ENCODE data around the gene JAKMIP3. TPM values are rescaled to one million over a fixed set of nuclear protein-coding genes. Genes with fewer than 3 reads are reported as not detected.

The JAKMIP3 gene
- total RNA-seq, 1 experiment from 2014 or later, result 2.8 TPM

DNA sequence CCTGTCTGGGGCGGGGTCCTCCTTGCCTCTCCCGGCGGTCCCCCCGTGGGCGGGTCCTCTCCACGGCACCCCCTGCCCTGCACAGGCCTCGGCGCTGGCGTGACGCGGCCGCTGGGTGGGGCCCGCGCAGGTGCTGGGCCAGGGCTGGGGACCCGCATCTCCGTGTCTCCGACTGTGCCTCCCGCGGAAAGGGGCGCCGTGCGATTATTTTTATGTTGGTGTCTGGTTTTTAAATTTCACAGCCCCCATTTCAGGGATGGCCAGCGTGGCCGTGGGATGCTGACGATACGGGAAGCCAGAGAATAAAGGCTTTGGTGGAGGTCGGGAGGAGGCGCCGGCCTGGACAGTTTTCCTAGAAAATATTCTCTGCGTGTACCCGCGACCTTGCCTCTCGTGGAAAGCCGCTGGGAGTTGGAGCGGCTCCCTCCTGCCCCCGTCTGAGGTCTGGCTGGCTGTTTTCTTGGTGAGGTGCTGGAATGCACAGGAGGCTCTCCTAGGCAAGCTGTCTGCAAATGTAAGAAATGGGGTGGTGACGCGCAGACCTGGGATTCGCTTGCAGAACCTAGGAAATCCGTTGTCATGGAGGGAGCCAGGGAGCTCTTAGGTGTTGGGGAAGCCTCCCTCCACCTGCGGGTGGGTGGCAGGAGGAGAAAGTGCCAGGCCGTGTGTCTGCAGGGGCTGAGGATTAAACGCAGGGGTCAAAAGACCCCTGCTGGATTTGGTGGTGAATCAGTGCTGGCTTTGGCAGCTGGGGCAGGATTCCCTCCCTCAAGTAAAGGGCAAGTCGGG, 28.7 kb upstream of the JAKMIP3 start:
- no TSS peak for BruUV-seq (replicated peaks)
- no peaks in the 10 kb centered on the region for H3K4me1 ChIP-seq (ENCODE audit: insufficient read depth, low read length, poor library complexity, severe bottlenecking)
- peaks cover 73% of the 10 kb centered on the region for H3K27me3 ChIP-seq (replicated peaks; ENCODE audit: insufficient read depth, low read depth, low read length, poor library complexity)
- no peak for DNase-seq (ENCODE audit: low spot score)
- POLR2A ChIA-PET (ENCODE audit: low non-redundant PET), result no interaction called here
- peak overlapping the region; percentile 31 for H3K4me3 ChIP-seq (ENCODE audit: low read depth, low read length, poor library complexity, severe bottlenecking)
- no peaks in the 10 kb centered on the region for H3K9me3 ChIP-seq (ENCODE audit: low read depth, low read length, poor library complexity, severe bottlenecking)
- intact Hi-C loops (cut with micrococcal nuclease; ENCODE audit: unreplicated experiment), result no loop called here
- no peak overlapping the region for H3K27ac ChIP-seq (ENCODE audit: low read depth, low read length, poor library complexity, severe bottlenecking)
- H3K36me3 ChIP-seq (ENCODE audit: insufficient read depth, low read length, poor library complexity, severe bottlenecking), result no peaks in the 10 kb centered on the region
- TF ChIP-seq EZH2 (IDR thresholded peaks at IDR 0.05; ENCODE audit: borderline replicate concordance, low read depth, low read length, poor library complexity, severe bottlenecking), result peak; percentile 78
- TF ChIP-seq, protein P1, sequence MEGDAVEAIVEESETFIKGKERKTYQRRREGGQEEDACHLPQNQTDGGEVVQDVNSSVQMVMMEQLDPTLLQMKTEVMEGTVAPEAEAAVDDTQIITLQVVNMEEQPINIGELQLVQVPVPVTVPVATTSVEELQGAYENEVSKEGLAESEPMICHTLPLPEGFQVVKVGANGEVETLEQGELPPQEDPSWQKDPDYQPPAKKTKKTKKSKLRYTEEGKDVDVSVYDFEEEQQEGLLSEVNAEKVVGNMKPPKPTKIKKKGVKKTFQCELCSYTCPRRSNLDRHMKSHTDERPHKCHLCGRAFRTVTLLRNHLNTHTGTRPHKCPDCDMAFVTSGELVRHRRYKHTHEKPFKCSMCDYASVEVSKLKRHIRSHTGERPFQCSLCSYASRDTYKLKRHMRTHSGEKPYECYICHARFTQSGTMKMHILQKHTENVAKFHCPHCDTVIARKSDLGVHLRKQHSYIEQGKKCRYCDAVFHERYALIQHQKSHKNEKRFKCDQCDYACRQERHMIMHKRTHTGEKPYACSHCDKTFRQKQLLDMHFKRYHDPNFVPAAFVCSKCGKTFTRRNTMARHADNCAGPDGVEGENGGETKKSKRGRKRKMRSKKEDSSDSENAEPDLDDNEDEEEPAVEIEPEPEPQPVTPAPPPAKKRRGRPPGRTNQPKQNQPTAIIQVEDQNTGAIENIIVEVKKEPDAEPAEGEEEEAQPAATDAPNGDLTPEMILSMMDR (conservative IDR thresholded peaks at IDR 0.05; ENCODE audit: low read depth, low read length), result no peak
- CTCF ChIA-PET, result no interaction called here

DNA sequence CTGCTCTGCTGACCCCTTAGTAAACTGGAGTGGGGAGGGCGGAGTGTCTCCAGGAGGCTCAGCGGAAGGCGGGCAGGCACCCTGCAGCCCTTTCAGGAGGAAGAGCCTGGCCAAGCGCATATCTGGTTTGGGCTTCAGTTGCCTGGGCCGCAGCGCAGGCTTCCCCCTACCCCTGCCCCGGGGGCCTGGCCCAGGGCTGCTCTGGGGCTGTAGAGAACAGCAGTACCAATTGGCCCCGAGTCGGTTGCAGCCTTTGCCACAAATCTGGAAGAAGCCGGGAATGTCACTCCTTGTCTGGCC, 28.1 kb upstream of the JAKMIP3 start:
- CTCF ChIA-PET, result no interaction called here
- Histone ChIP-seq H3K27me3 (replicated peaks; ENCODE audit: insufficient read depth, low read depth, low read length, poor library complexity) (peaks cover 76% of the 10 kb centered on the region), H3K4me1 (ENCODE audit: insufficient read depth, low read length, poor library complexity, severe bottlenecking) (no peaks in the 10 kb centered on the region), H3K9me3 (ENCODE audit: low read depth, low read length, poor library complexity, severe bottlenecking) (no peaks in the 10 kb centered on the region), H3K36me3 (ENCODE audit: insufficient read depth, low read length, poor library complexity, severe bottlenecking) (no peaks in the 10 kb centered on the region), H3K4me3 (ENCODE audit: low read depth, low read length, poor library complexity, severe bottlenecking) (no peak overlapping the region), H3K27ac (ENCODE audit: low read depth, low read length, poor library complexity, severe bottlenecking) (no peak overlapping the region)
- DNase-seq (ENCODE audit: low spot score), result no peak
- BruUV-seq (replicated peaks), result no TSS peak
- POLR2A ChIA-PET (ENCODE audit: low non-redundant PET), result no interaction called here
- intact Hi-C loops (cut with micrococcal nuclease; ENCODE audit: unreplicated experiment), result no loop called here
- no peak for TF ChIP-seq EZH2 (IDR thresholded peaks at IDR 0.05; ENCODE audit: borderline replicate concordance, low read depth, low read length, poor library complexity, severe bottlenecking)
- TF ChIP-seq, protein P1 (conservative IDR thresholded peaks at IDR 0.05; ENCODE audit: low read depth, low read length), result no peak

DNA sequence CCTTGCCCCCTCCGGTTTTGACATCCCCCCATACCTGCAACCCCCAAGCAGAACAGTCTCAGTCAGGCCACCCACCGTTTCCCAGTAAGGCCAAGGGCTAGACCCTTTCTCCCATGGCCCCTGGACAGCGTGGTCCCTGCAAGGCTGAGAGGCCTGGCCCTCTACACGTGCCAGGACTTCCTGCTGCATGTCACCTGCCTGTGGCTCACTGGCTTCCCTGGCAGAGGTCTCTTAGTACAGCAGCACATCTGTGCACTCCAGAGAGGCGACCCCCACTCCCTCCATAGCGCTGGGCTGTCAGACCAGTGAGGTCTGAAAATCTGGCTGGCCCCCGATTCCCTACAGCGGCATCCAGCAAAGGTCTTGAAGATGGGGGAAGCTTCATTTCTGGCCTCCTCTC, 26.4 kb upstream of the JAKMIP3 start:
- H3K4me1 ChIP-seq (ENCODE audit: insufficient read depth, low read length, poor library complexity, severe bottlenecking), result no peaks in the 10 kb centered on the region
- DNase-seq (ENCODE audit: low spot score), result no peak
- ChIA-PET CTCF (no interaction called here), POLR2A (ENCODE audit: low non-redundant PET) (no interaction called here)
- TF ChIP-seq EZH2 (IDR thresholded peaks at IDR 0.05; ENCODE audit: borderline replicate concordance, low read depth, low read length, poor library complexity, severe bottlenecking), result no peak
- H3K27me3 ChIP-seq (replicated peaks; ENCODE audit: insufficient read depth, low read depth, low read length, poor library complexity), result peaks cover 77% of the 10 kb centered on the region
- intact Hi-C loops (cut with micrococcal nuclease; ENCODE audit: unreplicated experiment), result no loop called here
- no peak overlapping the region for H3K27ac ChIP-seq (ENCODE audit: low read depth, low read length, poor library complexity, severe bottlenecking)
- no TSS peak for BruUV-seq (replicated peaks)
- no peaks in the 10 kb centered on the region for H3K36me3 ChIP-seq (ENCODE audit: insufficient read depth, low read length, poor library complexity, severe bottlenecking)
- no peaks in the 10 kb centered on the region for H3K9me3 ChIP-seq (ENCODE audit: low read depth, low read length, poor library complexity, severe bottlenecking)
- no peak overlapping the region for H3K4me3 ChIP-seq (ENCODE audit: low read depth, low read length, poor library complexity, severe bottlenecking)

DNA sequence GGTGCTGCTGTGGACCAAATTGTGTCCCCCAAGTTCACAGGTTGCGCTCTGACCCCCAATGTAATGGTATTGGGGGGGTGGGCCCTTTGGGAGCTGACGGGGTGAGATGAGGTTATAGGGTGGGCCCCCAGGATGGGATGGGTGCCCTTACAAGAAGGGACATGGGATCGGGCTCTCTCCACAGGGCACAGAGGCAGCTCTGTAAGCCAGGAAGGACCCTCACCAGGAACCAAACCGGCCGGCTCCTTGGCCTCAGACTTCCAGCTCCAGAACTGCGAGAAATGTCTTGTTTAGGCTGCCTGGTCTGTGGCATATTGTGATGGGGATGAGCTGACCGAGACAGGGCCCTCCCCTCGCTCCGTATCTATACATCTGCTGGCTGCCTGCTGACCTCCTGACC, 25.7 kb upstream of the JAKMIP3 start:
- POLR2A ChIA-PET (ENCODE audit: low non-redundant PET), result no interaction called here
- TF ChIP-seq, protein P1 (conservative IDR thresholded peaks at IDR 0.05; ENCODE audit: low read depth, low read length), result no peak
- TF ChIP-seq EZH2 (IDR thresholded peaks at IDR 0.05; ENCODE audit: borderline replicate concordance, low read depth, low read length, poor library complexity, severe bottlenecking), result no peak
- H3K4me3 ChIP-seq (ENCODE audit: low read depth, low read length, poor library complexity, severe bottlenecking), result no peak overlapping the region
- H3K4me1 ChIP-seq (ENCODE audit: insufficient read depth, low read length, poor library complexity, severe bottlenecking), result no peaks in the 10 kb centered on the region
- H3K27ac ChIP-seq (ENCODE audit: low read depth, low read length, poor library complexity, severe bottlenecking), result no peak overlapping the region
- BruUV-seq (replicated peaks), result no TSS peak
- intact Hi-C loops (cut with micrococcal nuclease; ENCODE audit: unreplicated experiment), result no loop called here
- peaks cover 77% of the 10 kb centered on the region for H3K27me3 ChIP-seq (replicated peaks; ENCODE audit: insufficient read depth, low read depth, low read length, poor library complexity)
- CTCF ChIA-PET, result no interaction called here
- no peaks in the 10 kb centered on the region for H3K36me3 ChIP-seq (ENCODE audit: insufficient read depth, low read length, poor library complexity, severe bottlenecking)
- H3K9me3 ChIP-seq (ENCODE audit: low read depth, low read length, poor library complexity, severe bottlenecking), result no peaks in the 10 kb centered on the region
- no peak for DNase-seq (ENCODE audit: low spot score)

Data from A673 (cell line).